Activated CD4-positive, alpha-beta T cell treated with anti-CD3 and anti-CD28 coated beads for 36 hours (primary cell): ENCODE data around the gene HMGCR. TPM values are rescaled to one million over a fixed set of nuclear protein-coding genes. Genes with fewer than 3 reads are reported as not detected.
"Not testable (repeated sequence)": the region's sequence is repeated elsewhere in the genome, so short reads cannot be mapped to it uniquely, and the experiment has no call there.

Experiments
- ATAC-seq: fragments of 200-7000 bp; cut with Tn5 transposase; one replicate; pipeline ENCODE4 v1.10.0; 2021; ENCODE audit warnings: mild to moderate bottlenecking, moderate library complexity
- CTCF ChIA-PET: fragments of 350-600 bp; sonication (Branson Sonifier 250); formaldehyde crosslinking; loops from one replicate; lab custom pipeline; 2021; ENCODE audit warnings: antibody characterized with exemption; lab: Charles Lee
- POLR2A ChIA-PET: fragments of 350-600 bp; sonication (Branson Sonifier 250); formaldehyde crosslinking; loops from one replicate; lab custom pipeline; 2021; ENCODE audit warnings: antibody characterized with exemption, inconsistent platforms; lab: Charles Lee
- DNase-seq: peaks from one replicate; pipeline ENCODE4 v3.0.0-alpha.2; 2020
- H3K27ac Mint-ChIP-seq: one replicate; pipeline ENCODE4 v1.8.0; 2021; ENCODE audit warnings: mixed read lengths
- H3K27me3 Mint-ChIP-seq: one replicate; pipeline ENCODE4 v1.8.0; 2021; ENCODE audit warnings: mixed read lengths
- H3K36me3 Mint-ChIP-seq: one replicate; pipeline ENCODE4 v1.8.0; 2021; ENCODE audit warnings: low read depth, mixed read lengths
- H3K4me1 Mint-ChIP-seq: one replicate; pipeline ENCODE4 v1.8.0; 2021; ENCODE audit warnings: mixed read lengths
- H3K4me3 Mint-ChIP-seq: one replicate; pipeline ENCODE4 v1.8.0; 2021; ENCODE audit warnings: mild to moderate bottlenecking, moderate library complexity, mixed read lengths
- H3K9me3 Mint-ChIP-seq: one replicate; pipeline ENCODE4 v1.8.0; 2021; ENCODE audit warnings: low read depth, mixed read lengths
- intact Hi-C, 2 experiments: fragments of 100-400 bp; cut with DNase I in 1 of 2; cut with micrococcal nuclease in 1 of 2; formaldehyde crosslinking; loops; one replicate each; pipeline versions ENCODE4 v1.14.2 to v1.15.1; 2022 to 2024; cut with DNase I, micrococcal nuclease
- total RNA-seq, 2 experiments: library from RNA; stranded (reverse); gene quantifications; one replicate each; pipeline ENCODE4 v1.2.3, GENCODE V29; 2021

The HMGCR gene
- total RNA-seq, 2 experiments from 2014 or later: 36.1 to 51.1 TPM

DNA sequence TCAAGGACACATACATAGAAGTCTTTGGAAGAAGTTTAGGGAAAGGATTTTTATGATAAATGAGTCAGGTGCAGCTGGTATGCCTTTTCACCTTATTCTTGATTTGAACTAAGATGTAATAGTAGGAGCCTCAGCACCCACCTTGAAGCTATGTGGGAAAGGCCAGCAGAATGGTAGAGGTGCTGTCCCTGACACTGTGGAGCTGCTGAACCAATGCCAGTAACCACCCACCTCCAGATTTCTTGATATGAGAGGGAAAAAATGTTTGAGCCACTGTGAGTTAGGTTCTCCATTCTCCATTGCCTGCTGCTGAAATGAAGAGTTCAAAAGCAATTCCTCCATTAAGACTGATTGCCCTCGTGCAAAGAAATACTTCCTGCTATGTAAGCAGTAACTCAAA lies 12.2 kb upstream of the HMGCR start:
- peaks cover 28% of the 10 kb centered on the region for H3K4me1 Mint-ChIP-seq
- no peaks in the 10 kb centered on the region for H3K36me3 Mint-ChIP-seq
- peak overlapping the region; percentile 90 for H3K27ac Mint-ChIP-seq
- H3K4me3 Mint-ChIP-seq: peak overlapping the region; percentile 43
- no peaks in the 10 kb centered on the region for H3K9me3 Mint-ChIP-seq
- peak; percentile 84 for ATAC-seq
- H3K27me3 Mint-ChIP-seq: no peaks in the 10 kb centered on the region
- ChIA-PET CTCF (interaction anchor here (0.6 kb wide), 1 partner anchor 26 kb away, joined by 3 read pairs; no protein-coding TSS in a partner anchor), POLR2A (interaction anchor here (0.8 kb wide), 1 partner anchor 12 kb away, joined by 3 read pairs; no protein-coding TSS in a partner anchor)
- intact Hi-C loops: loop anchor here in 1 of 2 experiments (1.0 to 10.0 kb wide), 5 partner anchors 12 to 750 kb away; partner anchors contain the start of gene ANKRD31
- peak; percentile 75 for DNase-seq

DNA sequence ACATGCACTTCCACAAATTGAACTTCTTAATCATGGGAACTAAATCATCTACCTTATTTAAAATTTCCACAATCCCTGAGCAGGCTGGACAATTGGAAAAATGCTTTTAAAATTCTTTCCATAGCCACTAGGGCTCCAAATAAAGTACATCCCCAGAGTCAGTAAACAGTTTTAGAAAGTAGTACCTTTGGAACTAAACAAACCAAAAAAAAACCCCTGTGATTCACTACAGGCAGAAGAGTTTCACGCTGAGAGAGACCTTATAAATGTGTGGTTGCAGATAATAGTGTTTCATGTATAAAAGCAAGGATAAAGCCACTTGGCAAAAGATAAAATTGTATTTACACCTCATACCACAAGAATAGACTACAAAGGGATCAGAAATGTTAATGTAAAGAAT lies 11.8 kb upstream of the HMGCR start:
- ATAC-seq: peak; percentile 74
- H3K4me1 Mint-ChIP-seq: peaks cover 28% of the 10 kb centered on the region

DNA sequence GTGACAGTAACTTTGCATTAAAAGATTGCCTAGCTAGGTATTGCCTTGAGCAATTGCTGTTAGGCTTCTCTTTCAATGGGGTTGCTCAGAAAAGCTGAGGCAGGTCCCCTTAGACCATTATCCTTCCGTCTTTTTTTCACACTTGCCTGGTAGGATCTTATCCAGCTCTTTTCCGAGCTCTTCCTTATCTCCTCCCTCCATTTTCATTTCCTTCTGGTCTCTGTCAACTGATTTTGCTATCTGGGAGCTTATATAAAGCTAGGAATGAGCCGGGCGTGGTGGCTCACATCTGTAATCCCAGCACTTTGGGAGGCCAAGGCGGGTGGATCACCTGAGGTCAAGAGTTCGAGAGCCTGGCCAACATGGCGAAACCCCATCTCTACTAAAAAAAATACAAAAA lies 6.6 kb upstream of the HMGCR start:
- DNase-seq (no peak), ATAC-seq (no peak)
- Mint-ChIP-seq H3K4me1 (peaks cover 4% of the 10 kb centered on the region), H3K27ac (no peak overlapping the region), H3K36me3 (no peaks in the 10 kb centered on the region), H3K27me3 (no peaks in the 10 kb centered on the region), H3K4me3 (no peak overlapping the region), H3K9me3 (no peaks in the 10 kb centered on the region)
- CTCF ChIA-PET: interaction anchor here (0.6 to 1.9 kb wide), 5 partner anchors 9 to 388 kb away, joined by 3 to 6 read pairs (median 3); partner anchors contain the start of gene ANKRD31
- POLR2A ChIA-PET: interaction anchor here (0.6 kb wide), 1 partner anchor 14 kb away, joined by 3 read pairs; no protein-coding TSS in a partner anchor
- intact Hi-C loops: loop anchor here in 1 of 2 experiments (10.0 kb wide), 2 partner anchors 924 to 1766 kb away; partner anchors contain the start of genes ANKRA2 and UTP15

More for the DNA sequence above, 11.8 kb upstream of the HMGCR start:
- H3K27me3 Mint-ChIP-seq: no peaks in the 10 kb centered on the region
- H3K9me3 Mint-ChIP-seq: no peaks in the 10 kb centered on the region
- no peaks in the 10 kb centered on the region for H3K36me3 Mint-ChIP-seq
- POLR2A ChIA-PET: interaction anchor here (0.8 kb wide), 1 partner anchor 11 kb away, joined by 3 read pairs; no protein-coding TSS in a partner anchor
- peak overlapping the region; percentile 90 for H3K27ac Mint-ChIP-seq
- DNase-seq: no peak
- peak overlapping the region; percentile 43 for H3K4me3 Mint-ChIP-seq
- CTCF ChIA-PET: no interaction called here
- intact Hi-C loops: loop anchor here in 1 of 2 experiments (1.0 to 10.0 kb wide), 4 partner anchors 11 to 750 kb away; no protein-coding TSS in a partner anchor

DNA sequence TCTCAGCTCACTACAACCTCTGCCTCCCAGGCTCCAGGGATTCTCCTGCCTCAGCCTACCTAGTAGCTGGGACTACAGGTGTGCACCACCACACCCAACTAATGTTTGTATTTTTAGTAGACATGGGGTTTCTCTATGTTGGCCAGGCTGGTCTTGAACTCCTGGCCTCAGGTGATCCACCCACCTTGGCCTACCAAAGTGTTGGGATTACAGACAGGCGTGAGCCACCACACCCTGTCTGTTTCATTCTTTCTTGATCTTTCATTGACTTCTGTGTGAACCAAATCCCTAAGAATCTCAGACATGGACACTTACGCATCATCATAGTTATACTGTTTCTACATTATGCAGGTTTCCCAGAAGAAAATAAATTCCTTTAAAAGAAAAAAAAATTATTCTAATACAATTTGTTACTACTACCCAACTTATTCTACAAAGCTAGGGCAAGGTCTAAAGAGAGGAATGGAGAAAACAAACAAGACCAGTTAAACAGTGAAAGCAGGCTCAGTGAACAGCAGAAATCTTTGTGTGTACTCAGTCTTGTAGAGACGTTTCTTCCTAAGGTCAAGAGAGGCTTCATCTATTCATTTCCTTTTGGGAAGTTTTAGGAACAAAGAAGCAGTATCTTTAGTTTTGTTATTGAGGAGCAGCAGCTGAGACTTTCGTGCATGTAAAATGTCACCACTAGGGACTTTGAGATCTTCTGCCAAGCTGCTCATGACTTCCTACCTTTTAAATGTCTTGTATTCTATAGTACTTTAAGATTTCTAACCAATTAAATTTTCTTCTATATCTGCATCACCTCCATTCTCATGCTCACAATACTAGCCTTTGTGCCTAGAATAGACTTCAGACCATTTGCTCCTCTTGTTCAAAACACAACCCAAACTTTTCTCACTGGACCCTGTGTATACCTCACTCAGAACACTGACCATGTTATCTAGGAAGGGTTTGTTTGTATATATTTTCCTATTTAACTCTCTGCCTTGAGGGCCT lies 5.6 kb upstream of the HMGCR start:
- ChIA-PET POLR2A (interaction anchor here (0.6 kb wide), 1 partner anchor 13 kb away, joined by 3 read pairs; no protein-coding TSS in a partner anchor), CTCF (interaction anchor here (1.1 to 1.9 kb wide), 3 partner anchors 9 to 10 kb away, joined by 3 to 6 read pairs (median 5); no protein-coding TSS in a partner anchor)
- Mint-ChIP-seq H3K36me3 (no peaks in the 10 kb centered on the region), H3K27me3 (no peaks in the 10 kb centered on the region), H3K4me1 (no peaks in the 10 kb centered on the region), H3K9me3 (no peaks in the 10 kb centered on the region), H3K27ac (no peak overlapping the region), H3K4me3 (no peak overlapping the region)
- intact Hi-C loops: loop anchor here in 1 of 2 experiments (10.0 kb wide), 2 partner anchors 923 to 1767 kb away; partner anchors contain the start of genes ANKRA2 and UTP15
- ATAC-seq (no peak), DNase-seq (no peak)

DNA sequence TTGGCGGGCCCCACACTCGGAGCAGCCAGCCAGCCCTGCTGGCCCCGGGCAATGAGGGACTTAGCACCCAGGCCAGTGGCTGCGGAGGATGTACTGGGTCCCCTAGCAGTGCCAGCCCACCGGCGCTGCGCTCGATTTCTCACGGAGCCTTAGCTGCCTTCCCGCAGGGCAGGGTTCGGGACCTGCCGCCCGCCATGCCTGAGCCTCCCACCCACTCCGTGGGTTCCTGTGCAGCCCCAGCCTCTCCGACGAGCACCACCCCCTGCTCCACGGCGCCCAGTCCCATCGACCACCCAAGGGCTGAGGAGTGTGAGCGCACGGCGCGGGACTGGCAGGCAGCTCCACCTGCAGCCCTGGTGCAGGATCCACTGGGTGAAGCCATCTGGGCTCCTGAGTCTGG lies 3.3 kb upstream of the HMGCR start:
- POLR2A ChIA-PET, H3K4me1 Mint-ChIP-seq: not testable (repeated sequence)
- intact Hi-C loops: loop anchor here in 1 of 2 experiments (10.0 kb wide), 2 partner anchors 921 to 1769 kb away; partner anchors contain the start of genes ANKRA2 and UTP15

DNA sequence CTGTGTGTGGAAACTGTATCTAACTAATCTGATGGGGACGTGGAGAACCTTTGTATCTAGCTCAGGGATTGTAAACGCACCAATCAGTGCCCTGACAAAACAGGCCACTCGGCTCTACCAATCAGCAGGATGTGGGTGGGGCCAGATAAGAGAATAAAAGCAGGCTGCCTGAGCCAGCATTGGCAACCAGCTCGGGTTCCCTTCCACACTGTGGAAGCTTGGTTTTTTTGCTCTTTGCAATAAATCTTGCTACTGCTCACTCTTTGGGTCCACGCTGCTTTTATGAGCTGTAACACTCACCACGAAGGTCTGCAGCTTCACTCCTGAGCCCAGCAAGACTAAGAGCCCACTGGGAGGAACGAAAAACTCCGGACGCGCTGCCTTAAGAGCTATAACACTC lies 2.6 kb upstream of the HMGCR start:
- H3K27ac Mint-ChIP-seq, CTCF ChIA-PET, DNase-seq, POLR2A ChIA-PET, ATAC-seq, H3K27me3 Mint-ChIP-seq, H3K9me3 Mint-ChIP-seq, H3K4me3 Mint-ChIP-seq, H3K36me3 Mint-ChIP-seq: not testable (repeated sequence)
- intact Hi-C loops: loop anchor here in 1 of 2 experiments (10.0 kb wide), 2 partner anchors 920 to 1770 kb away; partner anchors contain the start of genes ANKRA2 and UTP15
- H3K4me1 Mint-ChIP-seq: peaks cover 13% of the 10 kb centered on the region

More for the DNA sequence above, 3.3 kb upstream of the HMGCR start:
- CTCF ChIA-PET, ATAC-seq, H3K27ac Mint-ChIP-seq, H3K9me3 Mint-ChIP-seq, H3K36me3 Mint-ChIP-seq, H3K27me3 Mint-ChIP-seq, DNase-seq, H3K4me3 Mint-ChIP-seq: not testable (repeated sequence)

DNA sequence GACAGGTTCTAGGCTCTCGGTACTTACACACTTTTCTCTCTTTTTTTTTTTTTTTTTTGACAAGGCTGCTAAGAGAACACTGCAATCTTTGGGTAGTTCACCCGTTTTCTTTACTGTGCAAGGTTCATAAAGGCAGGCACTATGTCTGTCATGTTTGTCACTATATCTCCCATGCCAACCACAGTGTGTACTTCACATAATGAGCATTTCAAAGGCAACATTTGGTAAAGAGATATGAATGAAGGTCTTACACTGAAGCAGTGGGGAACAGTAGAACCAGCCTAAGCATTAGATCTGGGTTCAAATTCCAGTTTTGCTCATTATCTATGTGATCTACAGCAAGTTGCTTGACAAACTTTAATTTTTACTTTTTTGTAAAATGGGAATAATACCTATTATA lies 1.5 kb upstream of the HMGCR start:
- H3K36me3 Mint-ChIP-seq: peaks cover 7% of the 10 kb centered on the region
- H3K27me3 Mint-ChIP-seq: no peaks in the 10 kb centered on the region
- ChIA-PET POLR2A (no interaction called here), CTCF (no interaction called here)
- H3K4me3 Mint-ChIP-seq: no peak overlapping the region
- DNase-seq (no peak), ATAC-seq (no peak)
- intact Hi-C loops: loop anchor here (5.0 to 10.0 kb wide), 6 partner anchors 177 to 1771 kb away; partner anchors contain the start of genes ANKRA2 (in 1 of the 2), CERT1 (in 1 of the 2), POLK (in 1 of the 2) and UTP15 (in 1 of the 2)
- H3K27ac Mint-ChIP-seq: no peak overlapping the region
- H3K9me3 Mint-ChIP-seq: no peaks in the 10 kb centered on the region
- peaks cover 21% of the 10 kb centered on the region for H3K4me1 Mint-ChIP-seq

DNA sequence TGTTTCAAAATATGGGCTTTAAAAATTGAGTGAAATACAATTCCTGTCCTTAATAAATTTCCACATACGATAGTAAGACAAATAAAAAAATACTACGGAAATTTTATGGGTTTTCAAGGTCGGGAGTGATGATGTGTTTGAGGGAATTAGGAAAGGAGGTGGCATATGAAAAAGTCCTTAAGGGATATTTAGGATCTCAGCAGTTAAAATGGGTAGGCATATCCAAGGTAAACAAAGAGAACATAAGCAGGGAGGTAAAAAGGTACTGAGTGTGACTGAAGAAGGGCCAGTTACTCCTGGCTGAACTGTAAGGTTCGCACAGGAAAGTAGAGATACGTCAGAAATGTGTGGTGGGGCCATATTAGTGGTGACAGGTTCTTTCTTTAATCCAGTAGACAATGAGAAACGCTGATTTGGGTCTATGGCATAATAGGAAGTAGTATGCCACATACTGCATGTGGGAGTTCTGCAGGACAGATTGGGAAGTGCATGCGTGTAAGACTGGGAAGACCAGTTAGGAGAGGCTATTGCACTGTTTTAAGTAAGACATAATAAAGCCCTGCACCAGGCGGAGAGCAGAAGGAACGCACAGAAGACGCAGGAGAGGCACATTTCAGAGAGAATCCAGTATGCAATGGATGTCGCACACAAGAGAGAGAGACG lies 937 bp upstream of the HMGCR start:
- no peak for DNase-seq
- Mint-ChIP-seq H3K27ac (no peak overlapping the region), H3K9me3 (no peaks in the 10 kb centered on the region), H3K4me3 (no peak overlapping the region), H3K4me1 (peaks cover 26% of the 10 kb centered on the region), H3K27me3 (no peaks in the 10 kb centered on the region), H3K36me3 (peaks cover 10% of the 10 kb centered on the region)
- CTCF ChIA-PET: interaction anchor here (0.6 to 1.8 kb wide), 8 partner anchors 18 to 990 kb away, joined by 3 to 19 read pairs (median 4); partner anchors contain the start of gene ANKRD31
- peak; percentile 3 for ATAC-seq
- intact Hi-C loops: loop anchor here (1.0 to 10.0 kb wide), 13 partner anchors 11 to 1771 kb away; partner anchors contain the start of genes ANKRD31 (in 2 of the 2), ANKRA2 (in 1 of the 2), CERT1 (in 1 of the 2) and GFM2 (in 1 of the 2)
- POLR2A ChIA-PET: interaction anchor here (0.7 to 1.6 kb wide), 5 partner anchors 11 to 282 kb away, joined by 3 to 16 read pairs (median 5); partner anchors contain the start of genes ANKRD31, CERT1 and POLK

DNA sequence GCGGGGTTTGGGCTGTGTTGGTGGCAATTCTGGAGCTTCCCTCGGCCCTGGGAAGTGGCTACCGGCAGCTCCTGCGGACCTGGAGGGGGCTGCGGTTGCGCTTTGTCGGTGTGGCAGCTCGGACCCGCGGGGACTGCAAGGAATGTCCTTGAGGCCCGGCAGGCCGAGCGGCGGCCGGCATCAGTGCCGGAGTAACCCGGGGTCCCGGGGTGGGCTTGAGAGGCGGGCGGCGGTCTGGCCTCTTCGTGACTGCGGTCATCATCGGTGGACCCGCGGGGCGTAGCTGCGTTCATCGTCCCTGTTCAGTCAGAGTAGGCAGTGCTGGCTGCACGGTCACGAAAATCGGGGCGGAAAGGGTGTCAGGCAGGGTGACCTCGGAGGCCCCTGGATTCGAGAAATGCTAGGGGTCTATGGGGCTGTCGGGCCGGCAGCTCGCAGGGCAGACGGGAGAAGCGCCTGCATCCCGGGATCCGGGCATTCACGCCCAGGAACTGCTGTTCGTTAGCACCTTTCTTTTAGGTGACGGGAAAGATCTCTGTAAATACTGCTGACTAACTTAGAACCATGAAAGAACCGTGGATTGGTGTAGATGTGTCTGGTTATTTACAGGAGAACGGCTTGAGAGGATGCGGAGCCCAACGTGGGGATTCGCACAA lies 474 bp downstream of the HMGCR start:
- ATAC-seq (no peak), DNase-seq (peak; percentile 55)
- Mint-ChIP-seq H3K9me3 (no peaks in the 10 kb centered on the region), H3K27ac (no peak overlapping the region), H3K4me1 (peaks cover 35% of the 10 kb centered on the region), H3K27me3 (no peaks in the 10 kb centered on the region), H3K4me3 (no peak overlapping the region), H3K36me3 (peaks cover 10% of the 10 kb centered on the region)
- ChIA-PET POLR2A (interaction anchor here (0.9 to 1.6 kb wide), 5 partner anchors 17 to 285 kb away, joined by 4 to 16 read pairs (median 5); partner anchors contain the start of genes ANKRD31, CERT1, GCNT4 and POLK), CTCF (interaction anchor here (0.6 to 1.8 kb wide), 15 partner anchors 17 to 402 kb away, joined by 3 to 19 read pairs (median 4); partner anchors contain the start of gene ANKRD31)
- intact Hi-C loops: loop anchor here (1.0 to 10.0 kb wide), 13 partner anchors 17 to 1773 kb away; partner anchors contain the start of genes CERT1 (in 2 of the 2), POC5 (in 2 of the 2), POLK (in 2 of the 2) and ANKRA2 (in 1 of the 2)
